AML-193 (cell line): ENCODE data around the gene TEP1.
"Not testable (repeated sequence)": the region's sequence is repeated elsewhere in the genome, so short reads cannot be mapped to it uniquely, and the experiment has no call there.

ENCODE experiments used
- DNase-seq, 2 experiments: peaks; one replicate each; lab custom pipeline; 2025; lab: John Stamatoyannopoulos, UW

The TEP1 gene

GRCh38 chr14:20412876-20413743 lies at the start of gene TEP1:
TSS of gene TEP1 (minus strand) at chr14:20413501. CDS start at chr14:20408439, 5,062 bp downstream.
- DNase-seq: peak; percentile 63 to 67

GRCh38 chr14:20461225-20462141 lies 48.2 kb upstream of the TEP1 start, which contains the start of gene PIP4P1:
TSS of gene PIP4P1 (minus strand) at chr14:20461434. CDS start at chr14:20461325, 109 bp downstream.
- DNase-seq: peak; percentile 99 to 100

- no peak for DNase-seq
Observed at GRCh38 chr14:20460458-20461224, 47.3 kb upstream of the TEP1 start.

DNA sequence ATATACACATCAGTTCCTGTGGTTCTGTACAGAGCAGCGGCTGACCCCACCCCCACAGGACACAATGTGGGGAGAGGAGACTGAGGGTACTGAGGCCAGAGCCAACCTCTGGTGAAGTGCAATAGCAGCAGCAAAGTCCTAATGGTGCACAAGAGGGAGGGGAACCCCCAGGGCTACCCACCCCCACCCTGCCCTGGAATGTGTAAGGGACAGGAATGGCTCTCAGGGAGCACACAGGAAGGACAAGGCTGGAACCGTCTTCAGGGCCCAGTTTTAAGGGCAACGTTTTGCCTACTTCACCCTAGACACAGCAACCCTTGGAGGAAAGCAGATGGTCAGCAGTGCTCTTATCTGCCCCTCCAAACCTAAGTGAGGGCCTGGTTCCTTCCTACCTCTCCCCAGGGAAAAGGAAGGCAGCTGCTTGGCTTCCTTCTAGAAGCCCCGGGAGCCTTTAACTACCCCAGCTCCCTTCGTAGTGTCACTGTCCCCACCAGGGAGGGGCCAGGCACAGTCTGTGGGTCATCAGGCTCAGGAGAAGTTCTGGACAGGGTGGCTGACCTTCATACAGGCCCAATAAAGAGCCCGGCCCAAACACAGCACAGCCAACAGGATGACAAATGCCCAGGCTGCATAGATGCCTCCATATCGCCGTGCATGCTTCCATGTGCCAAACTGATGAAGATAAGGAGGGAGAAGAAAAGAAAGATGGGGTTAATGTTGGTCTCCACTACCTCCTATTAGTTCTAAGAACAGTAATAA lies 44.9 kb upstream of the TEP1 start:
- no peak for DNase-seq

- no peak for DNase-seq
Observed at GRCh38 chr14:20456971-20457370, 43.7 kb upstream of the TEP1 start.

GRCh38 chr14:20455355-20456300 lies 42.3 kb upstream of the TEP1 start:
- DNase-seq: peak; percentile 75 to 84

- peak; percentile 96 to 97 for DNase-seq
Observed at GRCh38 chr14:20454516-20455354, 41.4 kb upstream of the TEP1 start, which contains the start of the genes APEX1 and OSGEP. TSS of gene APEX1 (plus strand) at chr14:20455226. CDS start at chr14:20455646, 420 bp downstream. TSS of gene OSGEP (minus strand) at chr14:20454812. CDS start at chr14:20454683, 129 bp downstream.

- not testable (repeated sequence) for DNase-seq
Observed at GRCh38 chr14:20452831-20453230, 39.5 kb upstream of the TEP1 start.

DNA sequence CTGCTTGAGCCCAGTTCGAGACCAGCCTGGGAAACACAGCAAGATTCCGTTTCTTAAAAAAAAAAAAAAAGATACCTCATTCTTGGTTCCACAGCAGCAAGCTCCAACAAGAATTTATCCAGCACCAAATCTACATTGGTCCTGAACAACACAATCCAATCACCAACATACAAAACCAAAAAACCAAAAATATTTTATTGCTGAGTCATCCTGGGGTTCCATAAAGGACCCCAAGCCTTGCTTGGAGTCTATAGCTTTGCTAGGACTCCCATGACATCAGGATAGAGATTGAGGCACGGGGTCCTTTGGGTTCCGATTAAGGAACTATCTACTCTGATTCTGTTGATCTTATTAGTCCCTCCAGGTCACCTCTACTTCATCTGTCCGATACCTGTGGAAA lies 33.6 kb upstream of the TEP1 start:
- DNase-seq: no peak

DNA sequence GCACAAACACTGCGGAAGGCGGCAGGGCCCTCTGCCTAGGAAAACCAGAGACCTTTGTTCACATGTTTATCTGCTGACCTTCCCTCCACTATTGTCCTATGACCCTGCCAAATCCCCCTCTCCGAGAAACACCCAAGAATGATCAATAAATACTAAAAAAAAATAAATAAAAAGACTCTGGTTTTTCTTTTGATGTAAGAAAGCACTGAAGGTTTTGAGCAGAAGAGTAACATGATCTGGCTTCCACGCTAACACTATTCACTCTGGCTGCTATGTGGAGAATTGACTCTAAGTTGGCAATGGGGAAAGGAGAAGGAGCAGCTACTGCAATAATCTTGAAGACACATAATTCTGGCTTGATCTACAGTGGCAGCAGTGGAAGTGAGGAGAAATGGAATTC lies 30.3 kb upstream of the TEP1 start:
- not testable (repeated sequence) for DNase-seq

DNA sequence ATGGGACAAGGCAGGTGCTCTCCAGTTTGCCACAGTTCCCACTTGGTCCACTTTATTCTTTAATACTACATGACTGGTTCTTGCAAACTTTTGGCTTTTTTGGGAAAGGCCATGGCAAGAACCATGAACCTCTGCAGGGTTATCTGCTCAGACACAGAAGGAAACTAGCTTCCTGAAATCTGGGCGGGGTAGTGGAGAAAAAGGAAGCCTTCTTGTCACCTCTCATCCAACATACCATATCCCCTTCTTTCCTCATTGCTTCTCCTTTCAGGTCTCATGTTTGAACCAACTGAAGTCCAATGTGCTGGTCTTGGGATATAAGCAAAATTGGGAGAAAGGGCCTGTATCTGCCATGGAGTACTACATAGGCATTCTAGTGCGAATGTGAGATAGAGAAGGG lies 28.2 kb upstream of the TEP1 start:
- no peak for DNase-seq

GRCh38 chr14:20440882-20441281 lies 27.6 kb upstream of the TEP1 start:
- no peak for DNase-seq

DNA sequence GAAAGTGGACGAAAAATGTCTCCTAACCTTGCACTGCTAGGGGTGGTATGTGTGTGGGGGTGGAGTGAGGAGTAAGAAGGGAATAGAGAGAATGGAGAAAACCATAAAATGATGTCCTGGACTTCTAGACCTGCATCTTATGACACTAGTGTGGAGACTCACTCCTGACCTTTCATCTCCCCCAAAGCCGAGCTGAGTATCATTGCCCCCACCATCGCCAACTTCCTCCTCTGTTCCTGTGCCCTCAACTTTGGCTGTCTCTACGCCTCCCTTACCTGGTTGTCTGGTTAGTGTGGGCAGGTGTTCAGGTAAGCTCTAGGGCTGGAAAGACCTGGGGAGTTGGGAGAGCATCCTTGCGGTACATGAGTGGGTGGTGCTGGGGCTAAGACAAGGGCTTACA lies 27.2 kb upstream of the TEP1 start:
- no peak for DNase-seq

DNA sequence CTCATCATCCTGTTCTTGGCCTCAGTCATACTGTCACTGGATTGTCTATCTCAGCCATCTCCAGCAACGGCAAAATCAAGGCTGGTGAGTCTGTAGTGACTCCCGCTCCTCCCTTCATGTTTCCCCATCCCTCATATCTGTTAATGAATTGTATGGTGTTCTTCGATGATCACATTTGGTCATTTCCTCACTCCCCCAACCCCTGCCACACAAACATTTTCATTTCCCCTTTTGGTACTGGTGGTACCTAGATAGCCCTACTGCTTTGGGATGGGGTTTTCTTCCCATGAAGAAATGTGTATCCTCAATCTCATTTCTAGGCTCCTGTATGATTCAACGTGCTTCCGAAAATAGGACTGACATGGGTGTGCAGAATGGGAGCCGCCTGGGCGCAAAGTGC lies 25.4 kb upstream of the TEP1 start:
- DNase-seq: no peak

DNA sequence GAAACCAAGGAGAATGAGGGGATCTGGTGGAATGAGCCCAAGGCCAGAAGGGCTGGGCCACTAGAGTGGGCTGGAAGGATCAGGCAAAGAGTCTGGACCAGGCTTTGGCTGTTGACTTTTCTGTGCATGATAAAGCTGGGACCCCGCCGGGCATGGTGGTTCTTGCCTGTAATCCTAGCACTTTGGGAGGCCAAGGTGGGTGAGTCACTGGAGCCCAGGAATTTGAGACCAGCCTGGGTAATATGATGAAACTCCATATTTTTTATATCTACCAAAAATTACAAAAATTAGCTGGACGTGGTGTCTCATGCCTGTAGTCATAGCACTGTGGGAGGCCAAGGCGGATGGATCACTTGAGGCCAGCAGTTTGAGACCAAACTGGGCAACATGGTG lies 23.1 kb upstream of the TEP1 start:
- DNase-seq: no peak

GRCh38 chr14:20435582-20436362 lies 22.5 kb upstream of the TEP1 start, which contains the start of gene KLHL33:
TSS of gene KLHL33 (minus strand) at chr14:20436166. CDS start at chr14:20435811, 355 bp downstream.
- DNase-seq: no peak

GRCh38 chr14:20434701-20435581 lies 21.6 kb upstream of the TEP1 start:
- DNase-seq: no peak
